Activated CD8-positive, alpha-beta memory T cell treated with anti-CD3 and anti-CD28 coated beads, Interleukin-2, amount 50 U/mL, for 1 hour (primary cell): ENCODE measurements around the gene DNAJB5.

Experiments
- DNase-seq: peaks from one replicate; pipeline ENCODE4 v3.0.0-alpha.2; 2020; ENCODE audit errors: extremely low read depth

Gene DNAJB5

DNA sequence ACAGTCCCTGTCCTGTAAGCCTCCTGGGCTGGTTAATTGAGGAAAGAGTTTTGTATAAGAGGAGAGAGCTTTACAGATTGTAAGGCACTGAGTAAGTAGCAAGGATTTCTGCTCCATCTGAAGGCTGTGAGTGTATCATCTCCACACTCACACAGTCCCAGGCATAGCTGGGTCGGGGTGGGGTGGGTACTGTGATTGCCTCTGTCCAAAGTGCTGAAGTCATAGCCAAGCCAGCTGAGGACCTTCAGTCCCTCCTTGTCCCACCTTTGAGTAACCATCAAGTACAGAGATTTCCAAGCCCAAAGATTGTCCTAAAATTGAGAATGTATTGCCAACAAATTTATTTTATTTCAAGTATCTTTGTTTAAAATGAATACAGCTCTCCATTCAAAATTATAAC, 5.5 kb upstream of the DNAJB5 start:
- DNase-seq = no peak

DNA sequence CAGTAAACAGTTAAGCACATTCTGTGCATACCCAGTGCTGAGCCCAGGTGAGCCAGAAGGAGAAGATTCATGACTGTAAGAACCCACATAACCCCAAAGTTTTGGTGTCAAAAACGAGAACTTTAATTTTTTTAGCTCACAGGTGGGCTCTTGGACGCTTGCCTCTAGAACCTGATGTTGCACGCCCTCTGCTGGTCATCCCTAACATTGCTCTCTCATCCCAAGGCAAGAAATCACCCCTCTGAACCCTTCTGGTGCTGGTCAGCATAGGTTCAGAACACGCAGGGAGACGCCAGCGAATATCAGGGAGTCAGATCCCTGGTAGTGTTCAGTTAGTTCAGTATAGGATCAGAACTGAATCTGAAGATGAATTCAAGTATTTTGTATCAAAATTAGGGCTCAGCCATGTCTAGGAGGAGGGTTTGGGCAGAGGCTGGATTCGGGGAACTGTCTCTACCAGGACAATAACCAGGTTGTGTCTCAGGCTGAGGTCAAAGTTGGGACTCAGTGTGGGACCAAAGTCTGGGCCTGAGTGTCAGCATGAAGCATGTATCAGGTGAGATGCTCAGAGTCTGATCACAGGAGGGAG, 4.1 kb upstream of the DNAJB5 start:
- no peak for DNase-seq

DNA sequence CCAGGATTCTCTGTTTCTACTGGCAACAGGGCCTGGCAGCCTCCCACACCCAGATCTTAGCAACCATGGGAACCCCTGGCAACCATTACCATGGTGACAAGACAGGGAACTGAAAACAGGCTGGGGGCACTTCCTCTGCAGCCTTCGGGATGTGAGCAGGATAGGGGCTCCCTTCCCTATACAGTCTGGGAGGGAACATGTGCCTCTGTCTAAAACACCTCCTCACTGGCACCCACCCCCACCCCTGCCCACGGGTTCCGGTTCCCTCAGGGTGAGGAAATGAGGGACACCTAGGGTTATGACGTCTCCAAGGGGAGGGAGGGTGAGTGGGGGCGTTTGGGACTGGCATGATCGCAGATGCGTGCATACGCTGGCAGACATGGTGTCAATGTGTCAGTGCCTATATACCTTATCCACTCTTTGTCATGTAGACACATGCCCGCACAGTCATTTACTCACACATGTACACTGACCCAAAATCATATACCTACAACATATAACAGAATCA, 3.0 kb upstream of the DNAJB5 start:
- no peak for DNase-seq

DNA sequence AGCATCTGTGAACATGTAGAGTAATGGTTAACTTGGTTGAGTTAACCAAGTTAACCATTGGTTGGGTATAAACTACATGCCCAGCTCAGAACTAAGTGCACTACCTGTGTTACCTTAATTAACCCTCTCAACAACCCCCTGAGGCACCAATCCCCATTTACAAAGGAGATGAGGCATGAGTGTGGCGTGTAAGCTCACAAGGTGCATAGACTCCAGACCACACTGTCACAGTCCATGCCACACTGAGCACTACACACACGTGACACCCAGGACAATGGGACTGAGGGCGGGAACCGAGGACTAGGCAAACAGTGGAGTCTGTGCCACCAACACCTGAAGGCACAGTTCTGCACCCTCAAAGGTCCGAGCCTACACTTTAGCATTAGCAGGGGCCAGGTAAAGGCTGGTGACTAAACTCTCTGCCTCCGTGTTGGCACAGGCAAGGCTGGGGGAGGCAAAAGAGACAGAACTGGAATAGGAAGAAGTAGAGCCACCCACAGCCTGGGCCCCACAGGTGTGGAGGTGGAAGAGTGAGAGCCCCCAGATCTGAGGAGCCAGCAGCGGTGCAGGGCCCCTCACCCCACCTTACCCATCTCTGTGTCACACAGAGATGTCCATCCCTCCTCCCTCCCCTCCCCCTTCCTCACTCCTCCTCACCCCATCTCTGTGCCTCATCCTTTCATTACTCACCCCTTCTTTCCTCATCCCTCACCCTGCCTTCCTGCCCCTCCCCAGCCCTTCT, 2.2 kb upstream of the DNAJB5 start:
- DNase-seq = no peak

DNA sequence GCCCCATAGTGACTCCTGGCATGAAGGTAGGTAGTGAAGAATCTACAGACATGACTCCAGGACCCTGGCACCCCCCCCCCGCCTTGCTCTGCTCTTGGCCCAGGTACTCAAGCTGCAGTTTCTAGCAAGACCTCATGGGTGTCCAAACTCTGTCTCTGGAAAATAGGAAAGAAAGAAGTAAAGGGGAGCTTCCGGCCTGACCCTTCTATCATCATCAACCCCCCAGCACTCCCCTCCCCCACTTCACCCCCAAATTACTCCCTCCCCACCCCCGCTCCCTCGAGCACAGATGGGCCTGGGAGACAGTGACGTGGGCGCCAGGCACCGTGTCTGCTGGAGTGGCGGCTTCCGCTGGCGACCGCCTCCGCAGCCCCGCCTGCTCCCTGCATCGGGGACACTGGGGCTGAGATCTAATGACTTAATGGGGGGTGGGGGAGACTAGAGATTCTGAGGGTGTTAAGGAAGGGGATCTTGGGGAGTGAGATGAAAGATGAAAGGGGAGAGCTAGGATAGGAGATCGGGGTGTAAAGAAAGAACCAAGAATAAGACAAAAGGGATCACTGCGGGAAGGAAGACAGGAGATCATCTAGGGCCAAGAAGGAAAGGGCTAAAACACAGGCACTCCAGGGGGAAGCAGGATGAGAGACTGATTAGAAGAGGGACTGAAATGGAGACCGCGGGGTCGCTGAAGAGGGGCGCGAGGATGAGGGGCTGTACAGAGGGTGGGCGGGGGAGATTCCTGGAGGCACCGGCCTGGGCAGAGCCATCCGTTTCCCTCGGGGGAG, 1.1 kb upstream of the DNAJB5 start:
- no peak for DNase-seq

DNA sequence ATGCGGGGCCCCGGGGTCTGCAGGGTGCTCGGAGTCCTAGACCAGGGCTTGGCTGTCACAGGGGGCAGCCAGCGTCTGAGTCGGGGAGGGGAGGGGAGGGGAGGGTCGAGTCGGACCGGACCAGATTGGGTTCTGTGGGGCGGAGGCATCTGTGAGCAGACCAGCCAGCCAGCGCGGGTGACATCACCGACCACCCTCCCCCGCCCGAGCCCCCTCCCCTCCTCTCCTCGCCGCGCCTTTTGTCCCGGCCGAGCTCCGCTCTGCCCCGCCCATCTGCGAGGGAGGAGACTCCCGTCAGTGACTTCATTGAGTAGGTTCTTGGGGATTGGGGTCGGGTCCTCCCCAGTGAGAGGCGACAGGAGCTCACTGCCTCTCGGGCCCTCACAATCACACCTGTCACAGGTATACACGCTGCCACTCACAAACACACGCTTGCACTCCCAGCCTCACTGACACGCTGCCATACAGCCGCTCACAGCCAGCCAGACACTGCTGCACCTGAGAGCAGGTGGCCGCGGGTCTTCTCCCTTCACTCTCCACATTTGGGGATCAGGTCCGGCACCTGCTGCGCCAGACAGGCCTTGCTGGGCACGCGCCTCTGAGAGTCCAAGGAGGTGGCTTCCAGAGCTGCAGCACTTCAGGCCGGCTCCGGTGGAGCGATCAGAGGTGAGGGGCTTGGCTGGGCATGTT, 546 bp downstream of the DNAJB5 start:
- no peak for DNase-seq

DNA sequence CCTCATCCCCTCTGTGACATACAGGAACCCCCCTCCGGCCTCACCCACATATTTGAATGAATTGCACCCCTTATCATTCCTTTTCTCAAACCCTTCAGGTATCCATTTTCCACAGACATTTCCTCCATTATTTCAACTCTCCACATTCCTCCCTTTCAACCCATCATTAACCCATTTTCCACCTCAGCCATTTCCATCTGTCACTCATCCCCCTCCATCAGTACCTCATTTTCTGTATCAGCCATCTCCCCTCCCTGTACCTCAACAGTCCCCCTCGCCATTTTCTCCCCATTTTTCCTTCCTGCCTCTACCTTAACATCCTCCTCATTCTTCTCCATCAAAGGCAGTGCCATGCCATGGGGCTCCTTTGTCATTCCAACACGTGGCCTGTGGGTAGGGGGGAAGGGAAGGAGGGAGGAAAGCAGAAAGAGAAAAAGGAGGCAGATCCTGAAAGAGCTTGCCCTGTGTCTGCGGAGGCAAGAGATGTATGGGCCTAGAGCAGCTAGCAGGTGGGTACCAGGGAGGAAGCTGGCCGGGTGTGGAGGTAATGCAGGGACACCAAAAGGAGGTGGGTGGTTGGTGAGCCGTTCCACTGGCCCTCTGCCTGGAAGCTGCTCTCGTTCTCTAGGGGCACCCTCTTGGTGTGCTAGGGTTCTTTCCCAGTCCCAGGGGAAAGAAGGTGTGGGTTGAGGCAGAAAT, 1.5 kb downstream of the DNAJB5 start:
- DNase-seq = no peak

DNA sequence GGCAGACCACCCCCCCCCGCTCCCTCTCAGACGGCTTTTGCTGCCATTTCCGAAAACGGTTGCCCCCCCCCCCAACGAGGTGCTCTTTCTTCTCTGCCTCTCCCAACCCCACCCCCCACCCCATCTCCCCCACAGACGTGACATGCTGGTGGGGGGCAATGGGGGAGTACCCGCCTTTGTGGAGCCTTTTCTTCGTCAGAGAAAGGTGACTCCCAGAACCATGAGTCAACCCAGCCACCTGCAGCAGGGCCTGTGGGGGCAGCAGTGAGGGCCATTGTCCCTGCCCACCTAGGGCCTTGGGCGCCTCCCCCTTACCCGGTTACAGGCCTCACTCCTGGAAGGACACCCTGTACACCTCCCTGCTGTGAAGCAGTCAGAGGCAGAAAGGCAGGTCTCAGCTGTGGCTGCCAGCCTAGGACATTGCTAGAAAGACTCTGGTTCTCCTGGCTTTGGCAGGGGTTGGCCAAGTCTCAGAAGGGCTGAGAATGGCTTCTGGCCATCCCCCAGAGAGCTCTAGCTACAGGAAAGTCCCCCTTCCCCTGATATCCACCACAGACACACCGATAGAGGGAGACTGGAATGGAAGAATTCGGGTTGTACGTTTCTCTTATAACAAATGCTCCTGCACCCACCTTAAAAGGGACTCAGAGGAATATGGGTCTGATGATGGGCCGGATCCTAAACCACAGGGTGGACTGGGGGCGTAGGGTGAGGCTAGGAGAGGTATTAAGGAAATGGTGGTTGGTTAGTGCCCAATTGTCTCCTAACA, 2.2 kb downstream of the DNAJB5 start:
- DNase-seq = no peak

DNA sequence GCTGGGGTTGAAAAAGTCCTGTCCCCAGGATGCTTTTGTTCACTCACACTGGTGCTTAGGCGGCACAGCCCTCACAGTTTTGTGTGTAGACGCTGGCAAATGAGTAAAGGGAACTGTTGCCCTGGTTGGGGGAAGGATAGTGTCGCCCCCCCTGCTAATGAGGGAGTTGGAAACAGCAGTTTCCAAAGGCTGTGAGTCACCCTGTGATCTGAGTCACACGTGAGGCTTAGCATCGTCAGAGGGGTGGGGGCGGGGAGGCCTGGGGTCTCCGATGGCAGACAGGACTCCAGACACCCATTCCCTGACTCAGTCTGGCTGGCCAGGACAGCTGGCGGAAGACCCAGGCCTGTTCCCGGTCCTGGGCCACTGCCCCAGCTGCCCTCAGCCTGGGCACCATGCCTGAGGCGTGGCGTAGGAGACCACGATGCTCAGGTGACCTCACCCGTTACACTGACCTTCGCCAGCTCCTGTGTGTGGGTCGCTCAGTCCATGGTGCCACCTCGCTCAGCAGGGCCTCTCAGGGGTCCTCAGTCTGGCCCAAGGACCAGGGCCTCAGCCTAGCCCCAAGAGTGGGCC, 2.9 kb downstream of the DNAJB5 start:
- DNase-seq = no peak

DNA sequence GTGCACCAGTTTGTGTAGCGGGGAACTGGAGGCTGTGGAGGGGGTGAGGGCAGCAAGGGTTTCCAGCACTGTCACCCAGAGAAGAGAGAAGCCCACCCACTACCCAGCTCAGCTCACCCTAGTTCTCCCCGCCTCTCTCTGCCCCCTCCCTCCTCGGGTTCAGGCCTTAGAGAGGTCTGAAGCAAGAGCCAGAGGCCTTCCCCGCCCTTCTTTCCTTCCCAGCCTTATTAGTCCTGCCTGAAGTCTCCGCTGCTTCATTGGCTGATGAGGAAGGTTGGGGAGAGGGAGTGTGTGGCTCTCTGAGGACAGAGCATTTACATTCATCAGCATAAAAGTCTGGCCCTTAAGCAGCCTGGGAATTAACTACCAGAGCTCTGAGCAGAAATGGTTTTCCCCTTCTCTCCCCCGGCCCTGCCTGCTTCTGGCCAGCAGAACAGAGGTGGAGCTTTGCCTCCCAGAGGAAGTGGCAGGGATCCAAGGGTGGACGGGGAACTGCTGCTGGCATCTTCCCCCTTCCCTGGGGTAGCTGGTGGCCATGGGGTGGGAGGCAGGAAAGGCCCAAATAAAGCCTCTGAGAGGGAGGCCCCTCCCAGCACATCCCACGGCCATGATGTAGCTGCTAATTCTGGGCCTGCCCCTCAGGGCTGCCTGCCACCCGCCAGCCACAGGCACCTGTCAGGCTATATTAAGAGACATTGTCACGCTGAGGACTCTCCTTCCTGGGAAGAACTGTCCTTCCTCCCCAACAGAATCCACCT, 4.1 kb downstream of the DNAJB5 start:
- no peak for DNase-seq

DNA sequence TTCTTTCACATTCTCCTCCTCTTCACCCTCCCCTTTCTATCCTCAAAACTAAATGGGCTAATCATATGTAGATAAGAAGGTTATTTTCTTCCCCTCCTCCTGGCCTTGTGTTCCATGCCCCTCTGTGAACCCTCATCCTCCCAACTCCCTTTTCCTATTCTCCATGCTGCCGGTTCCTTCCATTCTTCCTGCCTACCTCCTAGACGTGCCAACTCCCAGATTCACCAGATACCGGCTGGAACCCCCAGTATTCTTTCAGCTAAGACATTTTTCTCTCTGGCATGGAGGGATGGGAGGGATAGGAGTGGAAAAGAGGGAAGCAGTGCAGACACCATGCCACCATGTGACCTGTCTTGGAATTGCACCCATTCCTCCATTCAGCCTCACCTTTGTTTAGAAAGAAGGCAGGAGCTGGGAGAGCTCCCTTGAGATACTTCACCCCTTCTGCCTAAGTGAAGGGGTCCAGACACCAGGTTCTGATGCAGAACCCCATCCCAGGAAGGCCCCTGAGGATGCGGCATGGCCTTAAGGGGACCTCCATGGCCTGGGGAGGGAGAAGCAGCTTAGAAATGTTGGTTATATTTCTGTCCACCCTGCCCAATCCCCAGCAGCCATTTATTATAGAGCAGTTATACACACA, 4.8 kb downstream of the DNAJB5 start:
- DNase-seq = no peak

DNA sequence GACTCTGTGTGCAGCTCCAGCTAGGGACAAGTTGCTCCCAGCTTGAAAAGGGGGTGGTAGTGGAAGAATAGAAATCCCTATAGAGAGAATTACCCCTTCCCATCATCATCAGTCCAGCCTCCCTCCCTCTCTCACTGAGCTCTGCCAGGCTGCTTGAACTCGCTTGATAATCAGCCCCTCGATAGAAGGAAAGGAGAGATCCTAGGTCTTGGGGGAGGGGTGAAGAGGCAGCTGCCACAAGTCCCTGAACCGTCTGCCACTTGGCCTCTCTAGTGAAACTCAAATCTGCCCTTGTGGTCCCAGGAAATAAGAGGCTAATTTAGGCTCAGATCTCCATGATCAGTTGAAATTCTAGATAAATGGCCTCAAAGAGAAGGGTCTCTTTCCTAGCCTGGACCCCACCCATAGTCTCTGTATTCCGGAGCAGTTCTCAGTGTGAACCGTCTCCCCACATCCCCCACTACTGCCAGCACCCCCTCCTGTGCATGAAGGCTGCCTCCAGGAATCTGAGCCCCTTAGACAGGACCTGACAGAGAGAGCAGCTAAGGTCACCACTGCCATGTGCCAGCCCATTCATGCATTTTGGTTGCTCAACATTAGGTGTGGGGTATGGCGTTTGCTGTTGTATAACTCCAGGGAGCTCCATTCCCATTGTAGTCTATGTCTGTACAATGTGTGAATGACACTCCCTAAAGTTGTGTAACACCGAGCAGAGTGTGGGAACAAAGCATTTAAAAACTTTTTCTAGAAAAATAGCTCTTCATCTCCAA, 5.5 kb downstream of the DNAJB5 start:
- DNase-seq = no peak

DNA sequence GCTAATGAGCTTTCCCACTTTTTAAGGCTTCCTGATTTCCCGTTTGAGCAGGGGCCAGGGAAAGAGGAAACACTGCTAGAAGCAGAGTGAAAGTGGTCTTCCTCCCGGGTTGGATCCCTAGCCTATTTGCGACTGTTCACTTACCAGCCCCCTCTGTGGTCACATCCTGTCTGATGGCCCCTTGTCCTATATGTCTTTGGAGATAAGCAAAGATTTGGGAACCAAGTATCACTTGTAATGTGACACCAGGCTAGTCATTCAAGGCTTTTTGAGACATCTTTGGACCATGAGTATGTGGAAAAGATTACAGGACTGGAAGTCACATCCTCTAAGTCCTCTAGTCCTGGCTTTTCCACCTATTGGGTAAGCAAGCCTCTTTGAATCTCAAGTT, 6.1 kb downstream of the DNAJB5 start:
- DNase-seq = no peak

DNA sequence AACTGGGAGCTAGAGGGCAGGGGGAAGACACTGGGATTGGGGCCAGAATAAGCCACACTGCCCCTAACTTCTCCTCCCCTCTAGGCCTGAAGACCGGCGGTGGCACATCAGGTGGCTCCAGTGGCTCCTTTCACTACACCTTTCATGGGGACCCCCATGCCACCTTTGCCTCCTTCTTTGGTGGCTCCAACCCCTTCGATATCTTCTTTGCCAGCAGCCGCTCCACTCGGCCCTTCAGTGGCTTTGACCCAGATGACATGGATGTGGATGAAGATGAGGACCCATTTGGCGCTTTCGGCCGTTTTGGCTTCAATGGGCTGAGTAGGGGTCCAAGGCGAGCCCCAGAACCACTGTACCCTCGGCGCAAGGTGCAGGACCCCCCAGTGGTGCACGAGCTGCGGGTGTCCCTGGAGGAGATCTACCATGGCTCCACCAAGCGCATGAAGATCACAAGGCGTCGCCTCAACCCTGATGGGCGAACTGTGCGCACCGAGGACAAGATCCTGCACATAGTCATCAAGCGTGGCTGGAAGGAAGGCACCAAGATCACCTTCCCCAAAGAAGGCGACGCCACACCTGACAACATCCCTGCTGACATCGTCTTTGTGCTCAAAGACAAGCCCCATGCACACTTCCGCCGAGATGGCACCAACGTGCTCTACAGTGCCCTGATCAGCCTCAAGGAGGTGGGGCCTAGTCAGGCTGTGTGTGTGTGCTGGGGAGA, 6.8 kb downstream of the DNAJB5 start:
- no peak for DNase-seq

DNA sequence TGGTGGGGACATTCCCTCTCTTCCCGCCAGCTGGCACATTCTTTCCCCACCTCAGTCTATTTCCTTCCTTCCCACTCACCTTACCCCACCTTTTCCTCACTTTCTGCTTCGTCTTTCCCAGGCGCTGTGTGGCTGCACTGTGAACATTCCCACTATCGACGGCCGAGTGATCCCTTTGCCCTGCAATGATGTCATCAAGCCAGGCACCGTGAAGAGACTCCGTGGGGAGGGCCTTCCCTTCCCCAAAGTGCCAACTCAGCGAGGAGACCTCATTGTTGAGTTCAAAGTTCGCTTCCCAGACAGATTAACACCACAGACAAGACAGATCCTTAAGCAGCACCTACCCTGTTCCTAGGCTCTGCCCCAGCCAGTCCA, 7.3 kb downstream of the DNAJB5 start:
- DNase-seq = no peak

DNA sequence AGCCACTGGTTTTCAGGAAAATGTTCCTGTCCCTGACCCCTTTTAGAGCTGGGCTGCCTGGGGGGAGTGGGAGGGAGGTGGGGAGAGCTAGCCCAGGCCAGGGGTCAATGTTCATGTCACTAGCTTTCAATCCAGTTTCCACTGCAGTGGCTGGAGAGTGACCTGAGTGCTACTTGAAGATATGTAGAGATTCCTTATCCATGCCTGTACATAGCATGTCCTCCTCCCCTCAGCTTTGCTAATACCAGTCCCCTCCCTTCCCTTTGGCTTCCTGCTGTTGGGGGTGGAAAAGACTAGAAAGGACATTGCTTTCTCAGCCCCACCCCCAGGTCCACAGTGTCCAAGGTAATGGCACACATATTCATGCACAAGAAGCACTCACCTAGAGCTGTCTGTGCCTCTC, 7.8 kb downstream of the DNAJB5 start:
- no peak for DNase-seq

DNA sequence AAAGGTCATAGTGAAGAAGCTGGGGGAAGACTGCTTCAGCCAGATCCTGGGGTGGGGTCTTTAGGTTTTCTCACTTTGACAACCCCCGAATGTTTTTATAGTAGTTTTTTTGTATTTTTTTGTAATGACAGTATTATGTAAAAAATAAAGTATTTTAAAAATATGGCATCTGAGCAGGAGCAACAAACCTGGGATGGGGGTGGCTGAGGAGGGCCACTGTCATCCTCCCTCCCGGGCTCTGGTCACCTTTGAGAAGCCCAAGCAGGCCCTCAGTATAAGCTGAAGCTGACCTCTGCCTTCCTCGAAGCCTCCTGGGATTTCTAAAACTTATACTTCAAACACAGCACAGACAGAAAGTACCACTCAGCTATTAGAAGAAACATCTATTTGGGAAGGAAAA, 8.7 kb downstream of the DNAJB5 start:
- DNase-seq = no peak

DNA sequence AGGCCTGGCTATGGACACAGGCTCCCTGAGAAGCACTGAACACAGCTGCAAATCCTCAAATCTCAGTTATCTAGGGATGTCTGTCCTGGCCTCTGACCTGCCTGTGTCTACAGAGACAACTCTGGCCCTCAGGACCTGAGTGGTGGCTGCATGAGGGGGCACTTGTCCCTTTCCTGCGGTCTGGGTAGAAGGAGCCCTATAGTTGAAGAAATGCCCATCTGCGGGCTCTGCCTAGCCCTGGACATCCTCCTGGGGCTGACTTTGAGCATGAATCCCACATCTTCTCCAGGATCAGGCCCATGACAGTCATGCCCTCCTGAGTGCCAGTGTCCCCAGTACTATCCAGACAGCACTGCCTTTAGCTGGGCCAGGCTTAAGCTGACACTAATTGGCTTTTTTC, 10.0 kb downstream of the DNAJB5 start:
- DNase-seq = no peak
